ENCODE measurements around the gene ACSM2A. TPM values are rescaled to one million over a fixed set of nuclear protein-coding genes. Genes with fewer than 3 reads are reported as not detected.

ACSM2A gene
- polyA plus RNA-seq, 12 donors = 0.15 to 1.4 (median 0.42) TPM; not detected in 3

Other genes with a start within 250 kb of the ACSM2A start
- not detected for gene GP2, start 124.0 kb upstream of the ACSM2A start, polyA plus RNA-seq (ENCODE audit: insufficient read length in 12 of 12)
- gene UMOD, start 98.8 kb upstream of the ACSM2A start, polyA plus RNA-seq (ENCODE audit: insufficient read length in 12 of 12) = under 1 TPM in 4 of 12 donors, not detected in 8; 0.19 to 0.64 (median 0.41) TPM
- not detected for gene PDILT, start 46.8 kb upstream of the ACSM2A start, polyA plus RNA-seq (ENCODE audit: insufficient read length in 12 of 12)
- gene ACSM5, start 42.0 kb upstream of the ACSM2A start, polyA plus RNA-seq (ENCODE audit: insufficient read length in 12 of 12) = 1 to 10 TPM in 1 of 12 donors, under 1 TPM in 8, not detected in 3; 0.11 to 1.9 (median 0.33) TPM
- 1 to 10 TPM in 1 of 12 donors, under 1 TPM in 8, not detected in 3; 0.32 to 1.2 (median 0.61) TPM for gene ACSM2B, start 124.8 kb downstream of the ACSM2A start, polyA plus RNA-seq (ENCODE audit: insufficient read length in 12 of 12)
- under 1 TPM in 3 of 12 donors, not detected in 9; 0.18 to 0.33 (median 0.22) TPM for gene ACSM1, start 246.2 kb downstream of the ACSM2A start, polyA plus RNA-seq (ENCODE audit: insufficient read length in 12 of 12)